Measurements from ENCODE around the gene TAS2R41. TPM values are rescaled to one million over a fixed set of nuclear protein-coding genes. Genes with fewer than 3 reads are reported as not detected.

TAS2R41 gene
- total and polyA plus RNA-seq, 2 of the 4 experiments (the other 2 are of a cell fraction): not detected

- H3K9me3 ChIP-seq (ENCODE audit: control insufficient read depth, insufficient read depth, low read length): no peaks in the 10 kb centered on the region; the same call in 1 of the 2 replicates
- H3K56ac ChIP-seq (ENCODE audit: extremely low read depth, insufficient read depth, low read length): peak overlapping the region; percentile 38
- peak overlapping the region; percentile 62 for H4K91ac ChIP-seq (ENCODE audit: insufficient read depth, low read depth, low read length)
- no TSS peak for BruUV-seq (replicated peaks)
- ATAC-seq (ENCODE audit: low read depth) (peak; percentile 69), DNase-seq (peak; percentile 67)
- CTCF ChIA-PET: interaction anchor here (1.4 kb wide), 1 partner anchor 33 kb away, joined by 3 read pairs; no protein-coding TSS in a partner anchor
- no peaks in the 10 kb centered on the region; the same call in 1 of the 2 replicates for H4K20me1 ChIP-seq (ENCODE audit: insufficient read depth, low read length)
- in situ Hi-C loops (cut with MboI; ENCODE audit: low sequenced_read_pairs) (no loop called here), dilution Hi-C loops (cut with HindIII; ENCODE audit: low sequenced_read_pairs, unreplicated experiment) (no loop called here), intact Hi-C loops (cut with micrococcal nuclease) (loop anchor here (2.0 kb wide), 1 partner anchor 26 kb away; no protein-coding TSS in a partner anchor)
- no peak overlapping the region for H3K9ac ChIP-seq (ENCODE audit: low read depth, low read length)
- peak overlapping the region; percentile 52; the same call in 1 of the 2 replicates for H4K5ac ChIP-seq (ENCODE audit: low read depth, low read length)
- H3K4me1 ChIP-seq (ENCODE audit: control insufficient read depth, insufficient read depth, low read length): peaks cover 16% of the 10 kb centered on the region
- H3K4me3 ChIP-seq (ENCODE audit: insufficient read depth, low read depth, low read length): no peak overlapping the region
- H3K79me1 ChIP-seq (ENCODE audit: low read depth in 1 of 2, low read length in 2 of 2): no peaks in the 10 kb centered on the region
- peak overlapping the region; percentile 94 for H3K18ac ChIP-seq (ENCODE audit: low read depth, low read length)
- 0 out of 2 replicates have a peak overlapping the region, but pooled peaks have one; percentile 70 for H3K23ac ChIP-seq (ENCODE audit: low read depth, low read length)
- no peaks in the 10 kb centered on the region for H3K27me3 ChIP-seq (ENCODE audit: control insufficient read depth, insufficient read depth, low read length)
- H3K27ac ChIP-seq (ENCODE audit: insufficient read depth, low read length): peak overlapping the region; percentile 81
- H2BK5ac ChIP-seq (ENCODE audit: low read depth, low read length, poor library complexity, severe bottlenecking): peak overlapping the region; percentile 89
- H3K4ac ChIP-seq (ENCODE audit: low read depth, low read length): peak overlapping the region; percentile 80
- peak overlapping the region; percentile 67 for H2AFZ ChIP-seq (replicated peaks; ENCODE audit: low read length, poor library complexity)
- H3K36me3 ChIP-seq (ENCODE audit: control insufficient read depth, insufficient read depth, low read length): no peaks in the 10 kb centered on the region
- H4K8ac ChIP-seq (ENCODE audit: low read depth in 2 of 2, low read length in 2 of 2): peak overlapping the region; percentile 78 to 79; a peak in 3 of 4 replicates
- WGBS, 2 experiments (ENCODE audit: extremely low coverage in 2 of 2, insufficient read length in 1 of 2): no CpG with 5 or more reads among the region's 4 CpGs
- POLR2A ChIA-PET (ENCODE audit: unreplicated experiment): no interaction called here
- peak overlapping the region; percentile 95 for H2AK5ac ChIP-seq (ENCODE audit: low read depth, low read length)
- H2AK9ac ChIP-seq (replicated peaks; ENCODE audit: low read depth, low read length, poor library complexity): peak overlapping the region; percentile 7
- no peak for TF ChIP-seq POLR2A (IDR thresholded peaks at IDR 0.05; ENCODE audit: low read depth, low read length)
- peak; percentile 51 for TF ChIP-seq MAFK (IDR thresholded peaks at IDR 0.05; ENCODE audit: low read depth, low read length)
- H3K4me2 ChIP-seq (ENCODE audit: low read depth, low read length): peak overlapping the region; percentile 78
- H3K14ac ChIP-seq (replicated peaks; ENCODE audit: low read depth, low read length): peak overlapping the region; percentile 85
- H2BK20ac ChIP-seq (ENCODE audit: low read depth, low read length): peak overlapping the region; percentile 77
- H2BK120ac ChIP-seq (ENCODE audit: low read depth, low read length): peak overlapping the region; percentile 92
- H2BK15ac ChIP-seq (ENCODE audit: low read depth, low read length): peak overlapping the region; percentile 69
- H3K9me1 ChIP-seq (ENCODE audit: insufficient read depth, low read length): peaks cover 10% of the 10 kb centered on the region
Measured at GRCh38 chr7:143456992-143457793, 20.5 kb upstream of the TAS2R41 start.

All from IMR-90 (cell line).